LNCAP (cell line): Measurements from ENCODE around the gene WRNIP1.

Source experiments
- CTCF ChIP-seq: fragments of 450-650 bp; IDR thresholded peaks from 2 replicates; pipeline ENCODE4 v1.5.1; 2017; ENCODE audit warnings: mild to moderate bottlenecking

The WRNIP1 gene

GRCh38 chr6:2819115-2819514 lies 53.9 kb downstream of the WRNIP1 start:
- no peak for TF ChIP-seq CTCF

GRCh38 chr6:2819978-2820377 lies 54.8 kb downstream of the WRNIP1 start:
- no peak for TF ChIP-seq CTCF

GRCh38 chr6:2820415-2820814 lies 55.2 kb downstream of the WRNIP1 start:
- no peak for TF ChIP-seq CTCF

- TF ChIP-seq CTCF: no peak
Observed at GRCh38 chr6:2821554-2821953, 56.4 kb downstream of the WRNIP1 start.

- no peak for TF ChIP-seq CTCF
Observed at GRCh38 chr6:2823104-2823850, 58.1 kb downstream of the WRNIP1 start.

GRCh38 chr6:2826131-2826530 lies 60.9 kb downstream of the WRNIP1 start:
- TF ChIP-seq CTCF: no peak

GRCh38 chr6:2827142-2827541 lies 61.9 kb downstream of the WRNIP1 start:
- TF ChIP-seq CTCF: no peak

- no peak for TF ChIP-seq CTCF
Observed at GRCh38 chr6:2828629-2829028, 63.4 kb downstream of the WRNIP1 start.
